Measurements from ENCODE around the gene TASOR. TPM values are rescaled to one million over a fixed set of nuclear protein-coding genes. Genes with fewer than 3 reads are reported as not detected.
A peak's percentile ranks its signal among the peaks of the same experiment; 100 is the strongest.

Gene TASOR
- total and polyA plus RNA-seq, 9 of the 15 experiments (the other 6 are each of a cell fraction or from before 2014, with no cell fraction given): 16.4 to 68.7 (median 33.7) TPM

GRCh38 chr3:56683122-56683817 lies at the start of gene TASOR (continued):
- TF ChIP-seq TEAD2 (tag; IDR thresholded peaks at IDR 0.05) (peak; percentile 18; the same call in 1 of the 2 replicates), ETV5 (CRISPR knock-in tag; IDR thresholded peaks at IDR 0.05; ENCODE audit: low read depth) (peak; percentile 52; the same call in 1 of the 2 replicates), ZFX (CRISPR knock-in tag; IDR thresholded peaks at IDR 0.05) (peak; percentile 89), NR4A1 (CRISPR knock-in tag; IDR thresholded peaks at IDR 0.05) (no peak), NR4A1 (tag; IDR thresholded peaks at IDR 0.05) (0 out of 2 replicates have a peak, but pooled peaks have one; percentile 58), KAT7 (CRISPR knock-in tag; IDR thresholded peaks at IDR 0.05; ENCODE audit: borderline replicate concordance) (peak; percentile 27; the same call in 1 of the 2 replicates), ZNF830 (CRISPR knock-in tag; IDR thresholded peaks at IDR 0.05) (no peak), PML (IDR thresholded peaks at IDR 0.05; ENCODE audit: low read length) (peak; percentile 47; the same call in 1 of the 2 replicates), FOXP1 (CRISPR knock-in tag; IDR thresholded peaks at IDR 0.05) (peak; percentile 91; the same call in 1 of the 2 replicates), RBM25 (IDR thresholded peaks at IDR 0.05; ENCODE audit: low read depth, low read length, severe bottlenecking) (peak; percentile 82), RB1 (IDR thresholded peaks at IDR 0.05; ENCODE audit: low read depth) (peak; percentile 90; the same call in 1 of the 2 replicates), E2F4 (CRISPR knock-in tag; IDR thresholded peaks at IDR 0.05; ENCODE audit: low read depth) (peak; percentile 54; the same call in 1 of the 2 replicates), E2F6 (IDR thresholded peaks at IDR 0.05; ENCODE audit: borderline replicate concordance in 1 of 2, extremely low read depth in 1 of 2, insufficient read depth in 1 of 2, insufficient read length in 1 of 2, low read depth in 1 of 2, low read length in 1 of 2, poor library complexity in 1 of 2, severe bottlenecking in 1 of 2) (peak; percentile 100), TFAP4 (CRISPR knock-in tag; IDR thresholded peaks at IDR 0.05; ENCODE audit: borderline replicate concordance) (peak; percentile 82), CHAMP1 (IDR thresholded peaks at IDR 0.05) (peak; percentile 56), CBX1 (IDR thresholded peaks at IDR 0.05; ENCODE audit: low read depth) (peak; percentile 90; the same call in 1 of the 2 replicates), POLR2H (tag; IDR thresholded peaks at IDR 0.05; ENCODE audit: low read depth) (0 out of 2 replicates have a peak, but pooled peaks have one; percentile 63), RBFOX2 (IDR thresholded peaks at IDR 0.05; ENCODE audit: low read depth, low read length) (peak; percentile 83), MBD2 (IDR thresholded peaks at IDR 0.05; ENCODE audit: borderline replicate concordance, low read depth) (peak; percentile 49; the same call in 1 of the 2 replicates), MAFF (IDR thresholded peaks at IDR 0.05; ENCODE audit: low read length) (no peak), BRCA1 (IDR thresholded peaks at IDR 0.05) (no peak), BRCA1 (CRISPR knock-in tag; IDR thresholded peaks at IDR 0.05) (peak; percentile 98; the same call in 1 of the 2 replicates), KAT8 (IDR thresholded peaks at IDR 0.05; ENCODE audit: low read depth) (no peak)
